GM23338 (cell line): ENCODE data around the gene YWHAH. TPM values are rescaled to one million over a fixed set of nuclear protein-coding genes. Genes with fewer than 3 reads are reported as not detected.
A peak's percentile ranks its signal among the peaks of the same experiment; 100 is the strongest.

Experiments
- ATAC-seq: fragments of 200-7000 bp; cut with Tn5 transposase; 3 replicates; pipeline ENCODE4 v1.9.1; 2020
- DNase-seq: peaks from one replicate; pipeline ENCODE4 v3.0.0-alpha.2; 2015; ENCODE audit warnings: low spot score
- H2AFZ ChIP-seq: fragments of 200-600 bp; sonication (generic); 2 replicates; pipeline ENCODE4 v1.8.0; 2016; ENCODE audit warnings: antibody characterized with exemption, mild to moderate bottlenecking, moderate library complexity
- H3F3A ChIP-seq: fragments of 200-600 bp; sonication (generic); replicated peaks from 2 replicates; pipeline ENCODE4 v1.8.0; 2017; ENCODE audit warnings: antibody characterized with exemption, mixed run types, low read depth
- H3K27ac ChIP-seq: fragments of 200-600 bp; sonication (generic); 2 replicates; pipeline ENCODE4 v1.6.1; 2016; ENCODE audit warnings: low read depth
- H3K27me3 ChIP-seq: fragments of 200-600 bp; sonication (generic); 2 replicates; pipeline ENCODE4 v1.8.0; 2016; ENCODE audit warnings: mild to moderate bottlenecking, mixed run types, moderate library complexity; ENCODE audit not compliant: insufficient read depth
- H3K36me3 ChIP-seq: fragments of 200-600 bp; sonication (generic); 2 replicates; pipeline ENCODE4 v1.8.0; 2016; ENCODE audit warnings: mild to moderate bottlenecking; ENCODE audit not compliant: insufficient read depth
- H3K4me1 ChIP-seq: fragments of 200-600 bp; sonication (generic); 2 replicates; pipeline ENCODE4 v1.8.0; 2016; ENCODE audit warnings: mild to moderate bottlenecking, moderate library complexity; ENCODE audit not compliant: insufficient read depth
- H3K4me2 ChIP-seq: fragments of 200-600 bp; sonication (generic); 2 replicates; pipeline ENCODE4 v1.7.1; 2017; ENCODE audit warnings: mixed run types
- H3K4me3 ChIP-seq: fragments of 200-600 bp; sonication (generic); 2 replicates; pipeline ENCODE4 v1.6.1; 2016; ENCODE audit warnings: mixed run types
- H3K79me2 ChIP-seq: fragments of 200-600 bp; sonication (generic); replicated peaks from 2 replicates; pipeline ENCODE4 v1.8.0; 2017; ENCODE audit warnings: mild to moderate bottlenecking; ENCODE audit not compliant: insufficient read depth
- H3K9me2 ChIP-seq: fragments of 200-600 bp; sonication (generic); 2 replicates; pipeline ENCODE4 v1.8.0; 2017; ENCODE audit not compliant: insufficient read depth
- H4K20me1 ChIP-seq: fragments of 200-600 bp; sonication (generic); replicated peaks from 2 replicates; pipeline ENCODE4 v1.8.0; 2017; ENCODE audit warnings: mild to moderate bottlenecking; ENCODE audit not compliant: insufficient read depth
- H3K27ac Mint-ChIP-seq: 2 replicates; pipeline ENCODE4 v1.8.0; 2020; ENCODE audit warnings: inconsistent platforms, mild to moderate bottlenecking, moderate library complexity, mixed read lengths
- H3K27me3 Mint-ChIP-seq: 3 replicates; pipeline ENCODE4 v1.8.0; 2022; ENCODE audit warnings: low read depth, mild to moderate bottlenecking, moderate library complexity, mixed read lengths, inconsistent platforms; ENCODE audit not compliant: insufficient read depth, poor library complexity
- H3K36me3 Mint-ChIP-seq: 3 replicates; pipeline ENCODE4 v1.8.0; 2021; ENCODE audit warnings: low read depth, mild to moderate bottlenecking, inconsistent platforms, moderate library complexity, mixed read lengths
- H3K4me1 Mint-ChIP-seq: 3 replicates; pipeline ENCODE4 v1.8.0; 2020; ENCODE audit warnings: mild to moderate bottlenecking, inconsistent platforms, mixed read lengths
- H3K4me3 Mint-ChIP-seq: 3 replicates; pipeline ENCODE4 v1.8.0; 2021; ENCODE audit warnings: moderate library complexity, mild to moderate bottlenecking, inconsistent platforms, mixed read lengths
- H3K9me3 Mint-ChIP-seq: 3 replicates; pipeline ENCODE4 v1.8.0; 2020; ENCODE audit warnings: moderate library complexity, mild to moderate bottlenecking, inconsistent platforms, mixed read lengths
- CREB1 ChIP-seq: fragments of 250-450 bp; sonication (Bioruptor Pico); IDR thresholded peaks from 2 replicates; pipeline ENCODE4 v1.5.0; 2020; ENCODE audit warnings: low read depth, mild to moderate bottlenecking, moderate library complexity
- CTCF ChIP-seq, 2 experiments: fragments of 200-600 bp in 1 of 2; sonication (generic) in 1 of 2; conservative IDR thresholded peaks; 2 replicates each; pipeline versions ENCODE4 v1.5.1 to v1.6.1; 2016 to 2017; ENCODE audit warnings: antibody characterized with exemption in 2 of 2, low read depth in 2 of 2, mild to moderate bottlenecking in 2 of 2, moderate library complexity in 1 of 2
- ETS1 ChIP-seq: IDR thresholded peaks from 2 replicates; pipeline ENCODE4 v1.6.1; 2016; ENCODE audit warnings: antibody characterized with exemption
- EZH2 ChIP-seq: fragments of 200-600 bp; sonication (generic); IDR thresholded peaks from one replicate; pipeline ENCODE4 v1.8.0; 2017; ENCODE audit warnings: antibody characterized with exemption, mild to moderate bottlenecking, low read depth; ENCODE audit not compliant: unreplicated experiment
- EZH2phosphoT487 ChIP-seq: fragments of 200-600 bp; sonication (generic); IDR thresholded peaks from one replicate; pipeline ENCODE4 v1.8.1; 2018; ENCODE audit warnings: antibody characterized with exemption; ENCODE audit not compliant: unreplicated experiment
- JUNB ChIP-seq: IDR thresholded peaks from one replicate; pipeline ENCODE4 v1.6.1; 2016; ENCODE audit warnings: antibody characterized with exemption; ENCODE audit not compliant: unreplicated experiment
- NANOG ChIP-seq: IDR thresholded peaks from 2 replicates; pipeline ENCODE4 v1.6.1; 2016; ENCODE audit warnings: antibody characterized with exemption, borderline replicate concordance
- POLR2AphosphoS5 ChIP-seq: IDR thresholded peaks from 2 replicates; pipeline ENCODE4 v1.6.1; 2016; ENCODE audit warnings: antibody characterized with exemption, low read depth
- REST ChIP-seq: IDR thresholded peaks from one replicate; pipeline ENCODE4 v1.6.1; 2018; ENCODE audit warnings: antibody characterized with exemption; ENCODE audit not compliant: unreplicated experiment
- STAT1 ChIP-seq: IDR thresholded peaks from one replicate; pipeline ENCODE4 v1.6.1; 2016; ENCODE audit warnings: antibody characterized with exemption; ENCODE audit not compliant: unreplicated experiment
- ZNF114 ChIP-seq: fragments of 250-450 bp; sonication (Bioruptor Pico); IDR thresholded peaks from 2 replicates; pipeline ENCODE4 v1.5.0; 2020; ENCODE audit warnings: mild to moderate bottlenecking, moderate library complexity
- ZNF331 ChIP-seq: fragments of 250-450 bp; sonication (Bioruptor Pico); IDR thresholded peaks from 2 replicates; pipeline ENCODE4 v1.5.0; 2020; ENCODE audit warnings: low read depth, mild to moderate bottlenecking, moderate library complexity
- ZNF462 ChIP-seq: fragments of 250-450 bp; sonication (Bioruptor Pico); IDR thresholded peaks from 2 replicates; pipeline ENCODE4 v1.5.0; 2020; ENCODE audit warnings: mild to moderate bottlenecking, moderate library complexity
- polyA plus RNA-seq: library from polyadenylated mRNA; unstranded; fragments of >200 nt; fragmentation: Nextera tagmentation; extraction: Ambion mirVana; gene quantifications from 2 replicates; pipeline ENCODE4 v1.2.1, GENCODE V29; 2016
- total RNA-seq: library from RNA; depleted of rRNA; stranded (reverse); fragments of >200 nt; shearing (Covaris generic); gene quantifications from 2 replicates; pipeline ENCODE4 v1.2.3, GENCODE V29; 2014

YWHAH gene
- total and polyA plus RNA-seq, 2 experiments from 2014 or later, result 277 to 283 TPM

- peak overlapping the region; percentile 12; the same call in 1 of the 2 replicates for H3K27ac ChIP-seq
- peaks cover 33% of the 10 kb centered on the region for H3K79me2 ChIP-seq
- no peaks in the 10 kb centered on the region for H3K27me3 ChIP-seq
- ATAC-seq (no peak), DNase-seq (no peak)
- H3K4me3 Mint-ChIP-seq, result no peak overlapping the region
- peaks cover 23% of the 10 kb centered on the region for H3K4me1 ChIP-seq
- no peaks in the 10 kb centered on the region for H3K9me3 Mint-ChIP-seq
- peaks cover 42% of the 10 kb centered on the region for H3K36me3 Mint-ChIP-seq
- no peak overlapping the region for H3K4me2 ChIP-seq
- H3K9me2 ChIP-seq, result no peaks in the 10 kb centered on the region
- no peak overlapping the region for H2AFZ ChIP-seq
- no peak overlapping the region for H3K4me3 ChIP-seq
- peaks cover 12% of the 10 kb centered on the region for H3K36me3 ChIP-seq
- H3K27me3 Mint-ChIP-seq, result peaks cover 7% of the 10 kb centered on the region
- TF ChIP-seq CTCF (conservative IDR thresholded peaks at IDR 0.05; ENCODE audit: low read depth in 2 of 2), result no peak
- no peak for TF ChIP-seq STAT1
- TF ChIP-seq POLR2AphosphoS5, result no peak
- no peak for TF ChIP-seq JUNB
- no peak for TF ChIP-seq ZNF114 (CRISPR knock-in tag)
- no peak for TF ChIP-seq CREB1 (CRISPR knock-in tag)
- no peak for TF ChIP-seq EZH2phosphoT487
- TF ChIP-seq ZNF462 (CRISPR knock-in tag), result no peak
- TF ChIP-seq ETS1, result no peak
- TF ChIP-seq NANOG, result no peak
- no peak for TF ChIP-seq REST
- TF ChIP-seq EZH2, result no peak
- TF ChIP-seq ZNF331 (CRISPR knock-in tag), result no peak
- peaks cover 10% of the 10 kb centered on the region; the same call in 1 of the 2 replicates for H3F3A ChIP-seq
- H4K20me1 ChIP-seq, result peaks cover 32% of the 10 kb centered on the region
- H3K4me1 Mint-ChIP-seq, result peaks cover 29% of the 10 kb centered on the region
- peak overlapping the region; percentile 56; the same call in 1 of the 2 replicates for H3K27ac Mint-ChIP-seq
These were observed 13.7 kb downstream of the YWHAH start for GRCh38 chr22:31957970-31958594.
